ENCODE data around the gene NCKAP5. TPM values are rescaled to one million over a fixed set of nuclear protein-coding genes. Genes with fewer than 3 reads are reported as not detected.
"Not testable (repeated sequence)": the region's sequence is repeated elsewhere in the genome, so short reads cannot be mapped to it uniquely, and the experiment has no call there.

The NCKAP5 gene
- total and polyA plus RNA-seq, 11 donors = 0.51 to 10.5 (median 5.2) TPM

DNA sequence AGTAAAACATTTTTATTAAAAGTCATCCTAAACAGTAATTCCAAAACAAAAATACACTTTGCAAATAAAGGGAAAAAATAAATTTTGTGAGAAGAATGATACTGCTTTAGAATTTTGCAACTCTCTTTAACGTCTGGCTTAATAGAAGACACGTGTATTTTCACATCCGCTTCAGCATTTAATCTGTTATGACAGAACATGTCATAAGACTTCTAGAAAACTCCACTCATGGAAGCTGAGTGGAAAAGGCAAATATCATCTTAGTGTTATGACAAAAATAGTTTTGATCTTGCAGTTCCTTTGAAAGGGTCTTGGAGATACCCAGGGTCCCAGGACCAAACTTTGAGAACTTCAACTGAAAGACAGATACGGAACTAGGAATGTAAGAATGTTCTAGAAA is 350.1 kb downstream of the NCKAP5 start:
- intact Hi-C loops (cut with DNase I) = no loop called here
- Histone ChIP-seq H3K9me3 (peaks cover 0 to 9% (median 0%) of the 10 kb centered on the region in 12 donors), H3K36me3 (no peaks in the 10 kb centered on the region), H3K27me3 (no peaks in the 10 kb centered on the region), H3K27ac (no peak overlapping the region), H3K4me3 (no peak overlapping the region), H3K4me1 (no peaks in the 10 kb centered on the region)
- no peak for TF ChIP-seq POLR2A (IDR thresholded peaks at IDR 0.05)
- TF ChIP-seq, protein P1, sequence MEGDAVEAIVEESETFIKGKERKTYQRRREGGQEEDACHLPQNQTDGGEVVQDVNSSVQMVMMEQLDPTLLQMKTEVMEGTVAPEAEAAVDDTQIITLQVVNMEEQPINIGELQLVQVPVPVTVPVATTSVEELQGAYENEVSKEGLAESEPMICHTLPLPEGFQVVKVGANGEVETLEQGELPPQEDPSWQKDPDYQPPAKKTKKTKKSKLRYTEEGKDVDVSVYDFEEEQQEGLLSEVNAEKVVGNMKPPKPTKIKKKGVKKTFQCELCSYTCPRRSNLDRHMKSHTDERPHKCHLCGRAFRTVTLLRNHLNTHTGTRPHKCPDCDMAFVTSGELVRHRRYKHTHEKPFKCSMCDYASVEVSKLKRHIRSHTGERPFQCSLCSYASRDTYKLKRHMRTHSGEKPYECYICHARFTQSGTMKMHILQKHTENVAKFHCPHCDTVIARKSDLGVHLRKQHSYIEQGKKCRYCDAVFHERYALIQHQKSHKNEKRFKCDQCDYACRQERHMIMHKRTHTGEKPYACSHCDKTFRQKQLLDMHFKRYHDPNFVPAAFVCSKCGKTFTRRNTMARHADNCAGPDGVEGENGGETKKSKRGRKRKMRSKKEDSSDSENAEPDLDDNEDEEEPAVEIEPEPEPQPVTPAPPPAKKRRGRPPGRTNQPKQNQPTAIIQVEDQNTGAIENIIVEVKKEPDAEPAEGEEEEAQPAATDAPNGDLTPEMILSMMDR (IDR thresholded peaks at IDR 0.05) = no peak
- 63 to 92% (median 91%) methylated on average over 4 of the region's 4 CpGs for WGBS, 4 donors
- DNase-seq = no peak
- ATAC-seq = no peak

DNA sequence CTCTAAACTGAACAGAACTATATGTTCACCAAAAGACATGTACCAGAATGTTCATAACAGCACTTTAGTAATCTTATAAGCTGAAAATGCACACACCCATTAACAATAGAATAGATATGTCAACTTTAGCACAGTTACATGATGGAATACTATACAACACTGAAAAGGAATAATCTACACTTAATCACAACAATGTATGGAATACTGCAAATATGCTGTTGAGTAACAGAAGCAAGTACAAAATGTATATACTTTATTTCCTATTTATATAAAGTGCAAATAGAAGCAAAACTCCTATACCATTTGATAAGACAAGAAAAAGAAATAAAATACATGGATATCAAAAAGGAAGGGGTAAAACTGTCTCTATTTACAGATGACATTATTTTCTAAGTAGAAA is 352.8 kb downstream of the NCKAP5 start:
- H3K27ac ChIP-seq = no peak overlapping the region
- no peaks in the 10 kb centered on the region for H3K27me3 ChIP-seq
- peaks cover 0 to 9% (median 0%) of the 10 kb centered on the region in 12 donors for H3K9me3 ChIP-seq
- DNase-seq (no peak), ATAC-seq (no peak)
- H3K36me3 ChIP-seq = no peaks in the 10 kb centered on the region
- intact Hi-C loops (cut with DNase I) = no loop called here
- TF ChIP-seq, protein P1 (IDR thresholded peaks at IDR 0.05) = no peak
- no peak for TF ChIP-seq POLR2A (IDR thresholded peaks at IDR 0.05)
- H3K4me3 ChIP-seq = no peak overlapping the region
- H3K4me1 ChIP-seq = no peaks in the 10 kb centered on the region

DNA sequence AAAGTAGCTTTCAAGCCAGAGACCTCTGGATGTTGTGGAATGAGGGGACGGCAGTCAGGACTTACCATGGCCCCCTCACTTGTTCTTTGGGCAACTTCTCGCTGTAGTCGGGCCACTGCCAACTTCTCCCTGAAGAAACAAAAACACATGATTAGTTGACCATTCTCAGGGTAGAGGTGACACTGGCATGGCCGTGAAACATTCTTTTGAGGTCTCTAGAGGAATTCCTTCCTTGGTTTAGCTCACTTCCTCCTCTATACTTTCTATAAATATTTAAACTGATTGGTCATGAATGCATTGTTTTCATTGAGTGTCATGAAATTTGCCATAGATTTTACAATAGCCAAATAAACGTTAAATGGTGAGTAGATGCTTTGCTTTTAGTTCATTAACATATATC is 354.6 kb downstream of the NCKAP5 start:
- intact Hi-C loops (cut with DNase I) = no loop called here
- no peaks in the 10 kb centered on the region for H3K27me3 ChIP-seq
- H3K4me3 ChIP-seq = no peak overlapping the region
- no peaks in the 10 kb centered on the region for H3K36me3 ChIP-seq
- WGBS, 4 donors = 53 to 76% (median 70%) methylated on average over 5 of the region's 5 CpGs
- DNase-seq (no peak), ATAC-seq (no peak)
- H3K27ac ChIP-seq = no peak overlapping the region
- no peaks in the 10 kb centered on the region for H3K4me1 ChIP-seq
- TF ChIP-seq POLR2A (IDR thresholded peaks at IDR 0.05) = no peak
- TF ChIP-seq, protein P1 (IDR thresholded peaks at IDR 0.05) = no peak
- peaks cover 0 to 9% (median 0%) of the 10 kb centered on the region in 12 donors for H3K9me3 ChIP-seq

DNA sequence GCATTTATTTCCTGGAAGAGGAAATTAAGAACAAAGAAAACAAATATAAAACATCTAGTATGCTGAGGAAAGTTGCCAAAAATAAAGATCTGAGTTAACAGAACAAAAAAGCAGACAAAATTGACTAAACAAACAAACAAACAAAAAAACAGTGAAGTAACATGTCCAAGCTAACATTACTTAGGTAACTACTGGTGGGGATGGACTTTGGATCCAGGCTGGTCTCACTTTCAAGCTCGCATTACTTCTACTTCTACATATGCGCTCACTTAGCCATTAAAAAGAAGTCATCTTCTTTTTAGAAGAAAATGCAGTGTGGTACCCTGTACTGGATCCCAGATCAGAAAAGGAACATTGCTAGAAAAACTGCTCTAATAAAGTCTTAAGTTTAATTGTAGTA is 358.9 kb downstream of the NCKAP5 start:
- peaks cover 0 to 12% (median 3%) of the 10 kb centered on the region in 12 donors for H3K9me3 ChIP-seq
- H3K36me3 ChIP-seq = no peaks in the 10 kb centered on the region
- TF ChIP-seq, protein P1 (IDR thresholded peaks at IDR 0.05) = no peak
- no peak for TF ChIP-seq POLR2A (IDR thresholded peaks at IDR 0.05)
- 94 to 99% (median 96%) methylated on average over 2 of the region's 2 CpGs for WGBS, 4 donors
- H3K27ac ChIP-seq = no peak overlapping the region
- no peaks in the 10 kb centered on the region for H3K27me3 ChIP-seq
- no peak overlapping the region for H3K4me3 ChIP-seq
- DNase-seq = no peak
- no peak for ATAC-seq
- intact Hi-C loops (cut with DNase I) = no loop called here
- H3K4me1 ChIP-seq = no peaks in the 10 kb centered on the region

DNA sequence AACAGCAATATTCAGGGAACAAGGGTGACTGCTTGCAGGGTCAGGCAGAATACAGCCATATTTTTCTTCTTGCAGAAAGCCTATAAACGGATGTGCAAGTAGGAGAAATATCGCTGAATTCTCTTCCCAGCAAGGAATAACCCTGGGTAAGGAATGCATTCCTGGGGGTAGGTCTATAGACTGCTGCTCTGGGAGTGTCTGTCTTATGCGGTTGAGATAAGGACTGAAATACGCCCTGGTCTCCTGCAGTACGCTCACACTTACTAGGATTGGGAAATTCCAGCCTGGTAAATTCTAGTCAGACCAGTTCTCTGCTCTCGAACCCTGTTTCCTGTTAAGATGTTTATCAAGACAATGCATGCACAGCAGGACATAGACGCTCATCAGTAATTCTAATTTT is 361.6 kb downstream of the NCKAP5 start:
- H3K4me3 ChIP-seq; intact Hi-C loops (cut with DNase I); H3K27ac ChIP-seq; H3K27me3 ChIP-seq; ATAC-seq; DNase-seq; H3K4me1 ChIP-seq; H3K36me3 ChIP-seq: not testable (repeated sequence)
- peaks cover 0 to 16% (median 3%) of the 10 kb centered on the region in 12 donors for H3K9me3 ChIP-seq
- 90 to 91% (median 90%) methylated on average over 7 of the region's 7 CpGs for WGBS, 4 donors
